ENCODE data around the gene SAYSD1.

The SAYSD1 gene

DNA sequence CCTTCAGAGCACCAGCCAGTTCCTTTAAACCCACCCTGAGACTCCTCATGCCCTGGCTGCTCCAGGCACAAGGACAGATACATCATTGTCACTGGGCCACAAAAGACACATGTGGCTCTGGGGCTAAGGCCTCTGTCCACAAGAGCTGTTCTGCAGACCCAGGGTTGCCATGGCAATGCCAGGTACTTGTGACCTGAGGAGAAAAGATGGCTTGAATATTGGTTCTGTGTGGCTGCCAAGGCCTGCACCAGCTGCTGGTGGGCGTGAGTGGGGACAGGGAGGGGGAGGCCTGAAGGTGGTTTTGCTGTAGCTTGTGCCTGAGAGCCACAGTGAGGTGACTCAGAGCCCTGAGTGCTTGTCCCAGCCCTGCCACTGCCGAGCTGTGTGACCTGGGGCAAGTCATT lies 31.8 kb downstream of the SAYSD1 start:
- no peaks in the 10 kb centered on the region for H3K36me3 Mint-ChIP-seq (ENCODE audit: insufficient read depth)
- DNase-seq (no peak), ATAC-seq (replicated peaks) (no peak)
- no peak overlapping the region for H3K27ac Mint-ChIP-seq
- H3K27me3 Mint-ChIP-seq, result peaks cover 19 to 54% of the 10 kb centered on the region in 2 donors
- no peak overlapping the region for H3K4me3 Mint-ChIP-seq
- H3K4me1 Mint-ChIP-seq (ENCODE audit: low read depth in 2 of 2), result peaks cover 8 to 9% of the 10 kb centered on the region in 2 donors
- no peaks in the 10 kb centered on the region for H3K9me3 Mint-ChIP-seq

DNA sequence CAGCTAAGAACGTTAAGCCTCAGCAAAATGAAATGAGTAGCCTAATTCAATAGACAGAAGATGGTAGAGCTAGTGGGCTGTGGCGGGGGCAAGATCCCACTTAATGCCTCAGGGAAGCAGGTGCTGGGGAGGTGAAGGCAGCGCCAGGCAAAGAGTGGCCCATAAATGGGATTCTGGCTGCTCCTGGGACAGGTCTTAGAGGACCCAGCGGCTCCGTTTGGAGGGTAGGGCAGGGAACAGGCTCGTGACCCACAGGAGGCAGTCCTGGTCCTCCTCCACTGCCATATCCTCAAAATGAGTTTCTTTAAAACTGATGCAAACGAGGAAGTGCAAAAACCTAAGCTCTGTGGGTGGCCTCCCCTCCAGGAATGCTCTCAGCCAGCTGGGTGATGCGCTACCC lies 32.7 kb downstream of the SAYSD1 start:
- no peaks in the 10 kb centered on the region for H3K9me3 Mint-ChIP-seq
- no peak overlapping the region for H3K27ac Mint-ChIP-seq
- no peak overlapping the region for H3K4me3 Mint-ChIP-seq
- DNase-seq (no peak), ATAC-seq (replicated peaks) (no peak)
- H3K27me3 Mint-ChIP-seq, result peaks cover 11 to 44% of the 10 kb centered on the region in 2 donors
- peaks cover 8 to 9% of the 10 kb centered on the region in 2 donors for H3K4me1 Mint-ChIP-seq (ENCODE audit: low read depth in 2 of 2)
- H3K36me3 Mint-ChIP-seq (ENCODE audit: insufficient read depth), result no peaks in the 10 kb centered on the region

DNA sequence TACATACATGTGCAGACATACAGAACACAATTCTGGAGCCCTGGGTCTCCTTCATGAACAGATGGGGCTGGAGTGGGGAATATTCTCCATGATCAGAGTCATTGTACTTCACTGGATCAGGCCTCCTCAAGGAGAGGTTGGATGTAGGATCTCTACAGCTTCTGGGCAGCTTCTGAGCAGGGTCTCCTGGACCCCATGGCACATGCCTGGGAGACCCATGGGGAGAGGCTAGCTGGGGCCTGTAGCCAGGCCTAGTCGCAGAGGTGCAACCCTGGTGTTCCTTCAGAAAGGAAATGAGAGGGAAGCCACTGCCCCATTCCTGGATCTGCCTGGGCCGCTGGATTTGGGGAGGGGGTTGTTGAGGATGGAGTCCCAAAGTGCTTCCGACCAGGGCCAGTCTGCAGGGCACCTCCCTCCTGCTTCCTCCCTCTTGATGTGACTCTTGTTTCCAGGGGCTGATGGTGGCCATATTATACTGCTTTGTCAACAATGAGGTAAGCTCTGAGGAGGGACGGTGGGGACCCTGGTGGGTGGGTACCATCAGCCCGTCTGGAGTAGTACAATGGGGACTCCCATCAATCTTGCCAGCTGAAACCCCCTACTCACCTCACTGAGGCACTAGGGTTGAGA lies 34.6 kb downstream of the SAYSD1 start:
- DNase-seq (no peak), ATAC-seq (replicated peaks) (no peak)
- no peaks in the 10 kb centered on the region for H3K36me3 Mint-ChIP-seq (ENCODE audit: insufficient read depth)
- no peaks in the 10 kb centered on the region for H3K4me1 Mint-ChIP-seq (ENCODE audit: low read depth in 2 of 2)
- no peak overlapping the region for H3K27ac Mint-ChIP-seq
- no peaks in the 10 kb centered on the region for H3K9me3 Mint-ChIP-seq
- H3K4me3 Mint-ChIP-seq, result no peak overlapping the region
- H3K27me3 Mint-ChIP-seq, result peaks cover 7 to 25% of the 10 kb centered on the region in 2 donors

DNA sequence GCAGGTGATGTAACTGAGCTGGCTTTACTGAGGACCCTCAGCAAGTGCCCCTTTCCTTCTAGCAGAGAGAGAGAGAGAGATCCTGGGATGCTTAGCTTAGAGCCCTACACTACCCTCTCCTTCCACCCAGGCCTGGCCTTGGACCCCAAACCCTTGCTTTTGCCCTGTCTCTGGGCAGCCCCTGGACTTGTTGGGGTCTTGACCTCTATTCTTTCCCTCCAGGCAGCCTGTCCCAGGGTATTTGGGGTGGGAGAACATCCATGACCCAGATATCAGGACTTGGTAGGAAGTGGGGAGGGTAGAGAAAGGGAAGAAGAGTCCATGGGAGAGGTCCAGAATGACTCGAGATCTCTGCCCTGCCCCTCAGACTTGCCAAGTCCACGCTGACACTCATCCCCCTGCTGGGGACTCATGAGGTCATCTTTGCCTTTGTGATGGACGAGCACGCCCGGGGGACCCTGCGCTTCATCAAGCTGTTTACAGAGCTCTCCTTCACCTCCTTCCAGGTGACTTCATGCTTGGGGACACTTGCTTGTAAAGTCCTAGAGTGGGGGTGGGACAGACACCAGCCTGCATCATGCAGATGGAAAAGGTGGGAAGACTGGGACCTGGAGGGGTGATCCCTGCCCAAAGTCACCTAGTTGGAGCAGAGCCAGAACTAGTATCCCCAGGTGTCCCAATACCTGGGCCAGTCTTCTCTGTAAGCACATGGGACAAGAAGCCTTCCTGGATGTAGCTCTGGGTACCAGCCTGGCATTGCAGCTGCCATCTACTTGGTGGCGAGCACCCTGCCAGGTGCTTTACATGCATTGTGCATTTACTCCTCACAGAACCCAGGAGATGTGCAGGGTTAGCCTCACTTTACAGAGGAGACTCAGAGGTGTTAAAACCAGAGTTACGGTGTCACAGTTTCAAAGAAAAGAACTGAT lies 35.5 kb downstream of the SAYSD1 start:
- ATAC-seq (replicated peaks), result no peak
- no peaks in the 10 kb centered on the region for H3K9me3 Mint-ChIP-seq
- H3K27ac Mint-ChIP-seq, result no peak overlapping the region
- H3K4me1 Mint-ChIP-seq (ENCODE audit: low read depth in 2 of 2), result peaks cover 0 to 2% of the 10 kb centered on the region in 2 donors
- H3K4me3 Mint-ChIP-seq, result no peak overlapping the region
- peaks cover 11 to 18% of the 10 kb centered on the region in 2 donors for H3K27me3 Mint-ChIP-seq
- DNase-seq, result no peak
- H3K36me3 Mint-ChIP-seq (ENCODE audit: insufficient read depth), result no peaks in the 10 kb centered on the region

DNA sequence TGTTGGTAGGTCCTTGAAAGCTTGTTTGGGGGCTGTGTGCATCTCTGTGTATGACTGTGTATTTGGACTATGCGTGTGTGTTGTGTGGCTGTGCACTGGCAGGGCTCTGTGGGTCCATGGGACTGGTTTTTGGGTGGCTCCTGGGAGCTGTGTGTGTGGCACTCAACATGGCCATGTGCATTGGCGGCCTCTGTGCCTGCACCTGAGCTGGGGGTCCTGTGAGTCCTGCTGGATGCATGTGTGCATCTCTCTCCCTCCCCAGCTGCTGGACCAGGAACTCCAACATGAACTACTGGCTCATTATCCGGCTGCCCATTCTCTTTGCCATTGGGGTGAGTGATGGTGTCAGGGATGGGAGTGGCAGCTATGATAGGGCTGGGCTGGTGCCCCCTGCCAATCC lies 36.3 kb downstream of the SAYSD1 start:
- no peaks in the 10 kb centered on the region for H3K9me3 Mint-ChIP-seq
- H3K4me1 Mint-ChIP-seq (ENCODE audit: low read depth in 2 of 2), result peaks cover 0 to 2% of the 10 kb centered on the region in 2 donors
- ATAC-seq (replicated peaks) (no peak), DNase-seq (no peak)
- H3K27me3 Mint-ChIP-seq, result peaks cover 9 to 15% of the 10 kb centered on the region in 2 donors
- no peak overlapping the region for H3K27ac Mint-ChIP-seq
- no peaks in the 10 kb centered on the region for H3K36me3 Mint-ChIP-seq (ENCODE audit: insufficient read depth)
- H3K4me3 Mint-ChIP-seq, result no peak overlapping the region

DNA sequence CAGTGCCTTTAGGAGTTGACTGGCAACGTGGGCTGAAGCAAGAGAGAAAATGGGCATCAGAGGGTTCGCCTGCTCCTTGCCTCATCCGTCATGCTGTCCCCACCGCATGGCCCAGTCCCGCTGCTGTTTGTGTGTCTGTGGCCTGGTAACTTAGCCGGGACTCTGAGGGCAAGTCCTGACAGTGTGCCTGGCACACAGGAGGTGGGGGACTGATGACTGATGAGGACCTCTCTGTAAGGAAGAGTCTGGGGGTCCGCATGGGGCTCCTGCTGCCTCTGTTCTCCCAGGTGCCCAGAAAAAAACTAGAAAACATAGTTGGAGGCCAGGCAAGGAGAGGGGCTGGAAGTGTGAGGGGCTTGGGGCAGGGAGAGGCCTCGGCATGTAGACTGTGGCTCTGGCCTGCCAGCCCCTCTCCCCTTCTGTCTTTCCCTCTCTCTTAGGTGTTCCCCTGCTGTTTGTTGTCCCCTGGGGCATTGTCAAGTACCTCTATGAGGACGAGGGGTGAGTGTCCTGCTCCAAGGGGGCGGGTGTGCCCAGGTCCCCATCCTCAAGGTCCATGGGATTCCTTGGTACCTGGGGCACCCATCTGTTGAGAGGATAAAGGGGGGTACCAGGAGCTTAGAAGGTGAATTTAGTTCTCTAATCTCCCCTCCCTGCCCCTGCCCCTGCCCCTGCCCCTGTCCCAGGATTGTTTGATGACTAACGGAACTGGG lies 36.9 kb downstream of the SAYSD1 start:
- Mint-ChIP-seq H3K4me1 (ENCODE audit: low read depth in 2 of 2) (peaks cover 0 to 2% of the 10 kb centered on the region in 2 donors), H3K36me3 (ENCODE audit: insufficient read depth) (no peaks in the 10 kb centered on the region), H3K9me3 (no peaks in the 10 kb centered on the region), H3K4me3 (no peak overlapping the region), H3K27me3 (peaks cover 5 to 15% of the 10 kb centered on the region in 2 donors), H3K27ac (no peak overlapping the region)
- DNase-seq (no peak), ATAC-seq (replicated peaks) (no peak)

DNA sequence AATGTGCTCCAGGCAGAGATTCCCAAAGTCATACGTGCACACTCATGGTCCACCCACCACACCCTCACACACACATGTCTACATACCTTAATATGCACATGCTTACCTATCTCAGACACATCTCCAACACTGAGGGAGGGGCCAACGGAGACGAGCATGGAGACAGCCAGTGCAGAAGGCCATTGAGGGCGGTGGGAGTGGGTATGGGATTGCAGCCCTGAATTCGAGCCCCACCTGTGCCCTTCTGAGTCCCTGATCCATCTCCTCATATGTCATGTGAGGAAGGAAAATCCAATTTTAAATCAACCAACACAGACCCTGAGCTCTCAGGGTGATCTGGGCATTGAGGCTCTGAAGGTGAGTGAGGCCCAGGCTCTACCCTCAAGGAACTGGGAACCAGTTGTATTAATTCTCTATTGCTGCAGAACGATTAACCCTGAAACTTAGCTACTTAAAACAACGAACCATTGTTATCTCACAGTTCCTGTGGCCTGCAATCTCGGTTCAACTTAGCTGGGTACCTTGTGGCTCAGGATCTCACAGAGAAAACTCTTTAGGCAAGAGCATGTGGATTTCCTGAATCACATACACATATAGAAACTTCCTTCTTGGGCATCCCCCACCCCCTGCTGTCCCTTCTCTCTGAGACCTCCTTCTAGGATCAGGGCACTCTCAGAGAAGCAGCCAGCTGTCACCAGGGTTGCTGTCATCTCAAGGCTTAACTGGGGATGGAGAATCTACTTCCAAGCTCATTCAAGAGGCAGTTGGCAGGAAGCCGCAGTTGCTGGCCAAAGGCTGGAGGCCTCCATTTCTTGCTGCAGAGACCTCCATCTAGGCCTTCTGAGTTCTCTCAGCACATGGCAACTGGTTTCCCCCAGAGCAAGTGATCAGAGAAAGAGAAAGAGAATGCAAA lies 38.1 kb downstream of the SAYSD1 start:
- Mint-ChIP-seq H3K4me3 (no peak overlapping the region), H3K27ac (no peak overlapping the region), H3K27me3 (peaks cover 5 to 16% of the 10 kb centered on the region in 2 donors), H3K4me1 (ENCODE audit: low read depth in 2 of 2) (peaks cover 0 to 2% of the 10 kb centered on the region in 2 donors), H3K36me3 (ENCODE audit: insufficient read depth) (no peaks in the 10 kb centered on the region), H3K9me3 (no peaks in the 10 kb centered on the region)
- ATAC-seq (replicated peaks) (no peak), DNase-seq (no peak)

DNA sequence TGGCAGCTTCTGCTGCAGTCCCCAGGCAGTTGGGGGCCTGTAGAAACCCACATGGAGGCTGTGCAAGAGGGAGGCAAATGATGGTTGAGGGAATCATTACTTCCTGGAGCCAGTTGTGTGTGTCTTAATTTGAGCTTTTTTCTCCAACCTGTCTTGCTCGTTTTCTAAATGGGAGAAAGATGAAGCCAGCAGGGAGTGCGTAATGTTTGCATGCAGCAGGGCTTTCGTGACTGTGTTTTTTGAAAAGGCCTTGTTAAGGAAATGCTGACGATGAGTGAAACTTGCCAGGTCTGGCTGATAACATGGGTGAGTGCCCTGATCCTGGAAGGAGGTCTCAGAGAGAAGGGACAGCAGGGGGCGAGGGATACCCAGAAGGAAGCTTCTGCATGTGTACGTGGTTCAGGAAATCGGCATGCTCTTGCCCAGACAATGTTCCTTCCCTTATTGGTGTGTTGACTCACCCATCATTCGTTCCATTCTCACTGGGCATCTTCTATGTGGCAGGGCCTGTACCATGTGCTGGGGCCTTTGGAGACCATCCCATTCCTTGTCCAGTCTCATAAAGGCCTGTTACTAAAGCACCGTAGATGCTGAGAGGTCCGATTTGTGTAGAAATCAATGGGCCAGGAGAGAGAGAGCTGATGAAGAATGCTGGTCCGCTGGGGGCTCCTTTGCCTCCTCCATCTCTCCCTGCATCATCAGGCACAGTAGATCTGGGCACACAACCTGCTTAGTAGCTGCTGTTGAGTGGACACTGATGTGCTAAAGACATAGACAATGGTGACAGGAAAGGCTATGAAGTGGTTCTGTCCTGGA lies 39.0 kb downstream of the SAYSD1 start:
- H3K36me3 Mint-ChIP-seq (ENCODE audit: insufficient read depth), result no peaks in the 10 kb centered on the region
- no peak for DNase-seq
- H3K27me3 Mint-ChIP-seq, result peaks cover 5 to 16% of the 10 kb centered on the region in 2 donors
- no peak for ATAC-seq (replicated peaks)
- no peak overlapping the region for H3K27ac Mint-ChIP-seq
- H3K4me1 Mint-ChIP-seq (ENCODE audit: low read depth in 2 of 2), result peaks cover 0 to 2% of the 10 kb centered on the region in 2 donors
- H3K4me3 Mint-ChIP-seq, result no peak overlapping the region
- no peaks in the 10 kb centered on the region for H3K9me3 Mint-ChIP-seq

DNA sequence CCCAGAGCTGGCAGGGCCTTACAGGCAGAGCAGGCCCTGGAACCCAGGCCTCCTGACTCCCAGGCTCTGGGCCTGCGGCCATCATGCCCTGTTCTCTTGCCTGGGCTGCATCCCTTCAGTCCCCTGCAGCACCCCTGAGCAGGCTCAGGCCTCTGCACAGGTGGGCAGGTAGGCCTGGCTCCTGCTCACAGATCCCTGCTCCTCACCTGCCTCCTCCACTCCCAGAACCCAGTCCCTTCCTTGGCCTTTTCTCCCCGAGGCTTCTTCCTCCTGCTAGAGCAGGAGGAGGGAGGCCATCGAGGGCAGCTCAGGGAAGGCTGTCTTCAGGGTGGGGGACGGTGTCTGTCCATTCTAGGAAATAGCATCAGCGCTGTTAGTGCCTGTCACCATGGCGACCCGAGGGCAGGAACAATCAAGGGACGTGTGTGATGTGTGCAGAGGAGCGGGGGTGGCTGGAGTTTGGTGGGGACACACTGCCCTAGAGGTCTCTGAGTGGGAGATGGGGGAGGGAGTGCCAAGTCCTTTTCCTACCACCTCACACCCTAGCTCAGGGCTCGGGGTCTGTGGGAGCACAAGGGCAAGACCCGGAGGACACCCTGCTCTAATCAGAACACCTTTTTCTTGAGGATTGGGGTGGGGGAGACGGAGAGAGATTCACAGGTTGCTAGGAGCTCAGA lies 39.8 kb downstream of the SAYSD1 start:
- H3K27ac Mint-ChIP-seq, result no peak overlapping the region
- H3K27me3 Mint-ChIP-seq, result peaks cover 5 to 16% of the 10 kb centered on the region in 2 donors
- DNase-seq (no peak), ATAC-seq (replicated peaks) (no peak)
- no peaks in the 10 kb centered on the region for H3K9me3 Mint-ChIP-seq
- peaks cover 0 to 2% of the 10 kb centered on the region in 2 donors for H3K4me1 Mint-ChIP-seq (ENCODE audit: low read depth in 2 of 2)
- no peaks in the 10 kb centered on the region for H3K36me3 Mint-ChIP-seq (ENCODE audit: insufficient read depth)
- H3K4me3 Mint-ChIP-seq, result no peak overlapping the region

DNA sequence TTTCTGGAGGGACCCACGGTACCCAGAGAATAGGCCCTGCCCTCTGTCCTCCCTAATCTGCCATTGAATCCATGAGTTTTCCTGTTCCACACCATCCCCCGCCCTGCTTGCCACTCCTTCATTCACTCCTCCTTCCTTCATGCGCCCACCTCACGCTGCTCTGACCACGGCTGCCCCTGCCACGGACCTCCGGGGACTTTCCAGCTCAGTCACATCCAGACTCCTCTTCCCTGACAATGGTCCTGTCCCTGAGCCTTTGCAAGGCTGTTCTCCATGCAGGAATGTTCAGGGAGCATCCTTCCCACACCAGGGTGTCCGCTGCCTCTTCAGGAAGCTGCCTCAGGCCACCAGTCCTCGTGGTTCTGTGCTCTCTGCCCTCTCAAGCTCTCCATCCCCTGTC lies 40.5 kb downstream of the SAYSD1 start:
- no peaks in the 10 kb centered on the region for H3K36me3 Mint-ChIP-seq (ENCODE audit: insufficient read depth)
- ATAC-seq (replicated peaks) (no peak), DNase-seq (no peak)
- H3K4me3 Mint-ChIP-seq, result no peak overlapping the region
- no peak overlapping the region for H3K27ac Mint-ChIP-seq
- peaks cover 0 to 2% of the 10 kb centered on the region in 2 donors for H3K4me1 Mint-ChIP-seq (ENCODE audit: low read depth in 2 of 2)
- H3K27me3 Mint-ChIP-seq, result peaks cover 5 to 16% of the 10 kb centered on the region in 2 donors
- H3K9me3 Mint-ChIP-seq, result no peaks in the 10 kb centered on the region

DNA sequence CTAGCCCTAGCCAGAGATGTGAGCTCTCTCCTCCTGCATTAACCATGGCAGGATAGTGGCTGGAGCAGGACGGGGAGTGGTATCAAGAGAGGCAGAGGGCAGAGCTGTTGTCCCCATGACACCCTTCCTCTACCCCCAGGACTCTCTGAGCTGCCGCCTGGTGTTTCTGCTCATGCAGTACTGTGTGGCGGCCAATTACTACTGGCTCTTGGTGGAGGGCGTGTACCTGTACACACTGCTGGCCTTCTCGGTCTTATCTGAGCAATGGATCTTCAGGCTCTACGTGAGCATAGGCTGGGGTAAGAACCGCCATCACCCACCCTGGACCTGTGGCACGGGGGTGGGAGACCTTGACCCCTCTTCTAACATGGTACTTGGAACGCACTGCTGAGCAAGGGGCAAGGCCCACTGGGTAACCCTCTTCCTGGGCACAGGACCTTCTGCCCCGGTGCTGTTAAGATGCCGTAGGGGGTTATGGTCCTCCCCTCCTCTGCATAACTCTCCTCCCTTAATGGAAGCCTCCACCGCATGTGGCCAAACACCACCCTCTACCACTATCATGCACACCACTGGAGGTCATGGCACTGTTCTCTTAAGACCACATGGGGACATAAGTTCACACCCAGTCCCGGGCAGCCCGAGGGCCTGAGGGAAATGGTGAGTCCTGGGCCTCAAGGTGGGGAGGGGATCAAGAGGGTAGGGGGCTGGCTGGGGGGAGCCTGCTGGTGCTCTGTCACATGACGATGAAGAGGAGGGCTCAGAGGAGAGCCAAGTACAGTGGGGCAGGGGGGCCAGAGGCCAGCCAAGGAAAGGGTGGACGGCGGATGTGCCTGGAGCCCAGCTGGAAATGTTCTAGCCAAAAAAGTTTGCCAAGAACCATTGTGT lies 41.3 kb downstream of the SAYSD1 start:
- Mint-ChIP-seq H3K27me3 (peaks cover 5 to 23% of the 10 kb centered on the region in 2 donors), H3K4me1 (ENCODE audit: low read depth in 2 of 2) (peaks cover 0 to 2% of the 10 kb centered on the region in 2 donors), H3K36me3 (ENCODE audit: insufficient read depth) (no peaks in the 10 kb centered on the region), H3K27ac (no peak overlapping the region), H3K4me3 (no peak overlapping the region), H3K9me3 (no peaks in the 10 kb centered on the region)
- DNase-seq (no peak), ATAC-seq (replicated peaks) (no peak)

Data from effector memory CD8-positive, alpha-beta T cell (primary cell).